ENCODE data around the gene SLC6A19. TPM values are rescaled to one million over a fixed set of nuclear protein-coding genes. Genes with fewer than 3 reads are reported as not detected.

SLC6A19 gene
- total and polyA plus RNA-seq, 2 donors (not counting 1 experiment from before 2014, with no cell fraction given): not detected

DNA sequence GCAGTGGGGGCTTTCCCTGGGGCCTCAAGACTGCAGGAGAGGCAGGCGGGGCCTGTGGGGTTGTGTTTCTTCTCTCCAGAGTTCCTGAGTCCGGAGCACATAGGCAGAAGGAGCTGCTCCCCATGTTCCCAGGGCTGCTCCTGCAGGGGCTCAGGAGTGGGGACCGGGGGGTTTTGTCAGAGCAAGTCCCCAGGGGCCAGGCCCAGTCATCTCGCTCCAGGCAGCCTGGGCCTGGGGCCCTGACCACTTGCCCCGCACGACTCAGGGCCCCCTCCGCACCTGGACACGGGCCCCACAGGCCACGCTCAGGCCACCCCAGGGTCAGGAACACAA is 22.0 kb upstream of the SLC6A19 start:
- ChIA-PET POLR2A (no interaction called here), CTCF (no interaction called here)
- TF ChIP-seq, protein P1, sequence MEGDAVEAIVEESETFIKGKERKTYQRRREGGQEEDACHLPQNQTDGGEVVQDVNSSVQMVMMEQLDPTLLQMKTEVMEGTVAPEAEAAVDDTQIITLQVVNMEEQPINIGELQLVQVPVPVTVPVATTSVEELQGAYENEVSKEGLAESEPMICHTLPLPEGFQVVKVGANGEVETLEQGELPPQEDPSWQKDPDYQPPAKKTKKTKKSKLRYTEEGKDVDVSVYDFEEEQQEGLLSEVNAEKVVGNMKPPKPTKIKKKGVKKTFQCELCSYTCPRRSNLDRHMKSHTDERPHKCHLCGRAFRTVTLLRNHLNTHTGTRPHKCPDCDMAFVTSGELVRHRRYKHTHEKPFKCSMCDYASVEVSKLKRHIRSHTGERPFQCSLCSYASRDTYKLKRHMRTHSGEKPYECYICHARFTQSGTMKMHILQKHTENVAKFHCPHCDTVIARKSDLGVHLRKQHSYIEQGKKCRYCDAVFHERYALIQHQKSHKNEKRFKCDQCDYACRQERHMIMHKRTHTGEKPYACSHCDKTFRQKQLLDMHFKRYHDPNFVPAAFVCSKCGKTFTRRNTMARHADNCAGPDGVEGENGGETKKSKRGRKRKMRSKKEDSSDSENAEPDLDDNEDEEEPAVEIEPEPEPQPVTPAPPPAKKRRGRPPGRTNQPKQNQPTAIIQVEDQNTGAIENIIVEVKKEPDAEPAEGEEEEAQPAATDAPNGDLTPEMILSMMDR (IDR thresholded peaks at IDR 0.05): no peak
- no peak for TF ChIP-seq EZH2 (IDR thresholded peaks at IDR 0.05; ENCODE audit: borderline replicate concordance, insufficient read depth, low read depth, low read length, poor library complexity, severe bottlenecking)
- H3K27ac Mint-ChIP-seq: no peak overlapping the region
- peaks cover 0 to 4% (median 0%) of the 10 kb centered on the region in 3 donors for H3K9me3 ChIP-seq (ENCODE audit: control extremely low read depth in 1 of 3, control insufficient read depth in 2 of 3, insufficient read depth in 1 of 3, low read length in 2 of 3)
- H3K36me3 ChIP-seq (replicated peaks in 1 of 2; ENCODE audit: control extremely low read depth in 1 of 2, control insufficient read depth in 1 of 2, extremely low read depth in 1 of 2, insufficient read depth in 2 of 2, low read length in 1 of 2): no peaks in the 10 kb centered on the region
- WGBS (ENCODE audit: insufficient coverage): 92% methylated on average over 9 of the region's 9 CpGs
- no peaks in the 10 kb centered on the region for H3K9me3 Mint-ChIP-seq (ENCODE audit: insufficient read depth)
- H3K4me1 Mint-ChIP-seq: peaks cover under 1% of the 10 kb centered on the region
- no peak overlapping the region for H3K9ac ChIP-seq (ENCODE audit: low read length)
- H3K27me3 Mint-ChIP-seq: no peaks in the 10 kb centered on the region
- no peak overlapping the region for H3K4me2 ChIP-seq (replicated peaks; ENCODE audit: low read depth, low read length, poor library complexity, severe bottlenecking)
- no peaks in the 10 kb centered on the region for H4K20me1 ChIP-seq (ENCODE audit: control insufficient read depth, insufficient read depth, low read length, poor library complexity, severe bottlenecking)
- peaks cover 0 to 4% (median 0%) of the 10 kb centered on the region in 4 experiments for H3K27me3 ChIP-seq (replicated peaks in 1 of 4; ENCODE audit: control extremely low read depth in 1 of 4, control insufficient read depth in 3 of 4, insufficient read depth in 4 of 4, low read length in 3 of 4)
- H3K4me3 Mint-ChIP-seq: no peak overlapping the region
- no peaks in the 10 kb centered on the region for H3K4me1 ChIP-seq (ENCODE audit: control insufficient read depth in 2 of 2, insufficient read depth in 2 of 2, low read length in 2 of 2)
- no peak for DNase-seq
- H3K4me3 ChIP-seq (ENCODE audit: control extremely low read depth in 1 of 5, extremely low read depth in 1 of 5, insufficient read depth in 1 of 5, low read depth in 2 of 5, low read length in 4 of 5): no peak overlapping the region
- no peak for ATAC-seq (ENCODE audit: low read depth)
- intact Hi-C loops (cut with micrococcal nuclease): no loop called here
- H3K79me2 ChIP-seq (ENCODE audit: control insufficient read depth, insufficient read depth, low read length): no peaks in the 10 kb centered on the region
- no peak overlapping the region for H3K27ac ChIP-seq (ENCODE audit: low read length in 2 of 2)
- H2AFZ ChIP-seq (ENCODE audit: insufficient read depth, low read depth, low read length, poor library complexity, severe bottlenecking): no peak overlapping the region

DNA sequence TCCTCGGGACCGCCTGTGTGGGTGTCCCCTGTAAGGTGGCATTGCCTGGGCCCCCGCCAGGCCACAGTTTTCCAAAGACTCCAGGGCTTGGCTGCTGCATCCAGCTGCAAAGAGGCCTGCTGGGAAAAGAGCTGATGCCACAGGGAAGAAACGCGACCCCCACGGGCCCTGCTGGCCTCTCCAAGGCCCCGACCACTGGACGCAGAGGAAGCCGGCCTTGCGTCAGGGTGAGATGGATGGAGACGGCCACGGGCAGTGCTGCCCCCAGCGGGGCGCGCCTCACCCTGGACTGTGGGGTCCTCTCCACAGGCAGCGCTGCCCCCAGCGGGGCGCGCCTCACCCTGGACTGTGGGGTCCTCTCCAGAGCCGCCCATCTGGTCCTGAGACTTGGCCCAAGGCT is 21.3 kb upstream of the SLC6A19 start:
- H3K4me1 ChIP-seq (ENCODE audit: control insufficient read depth in 2 of 2, insufficient read depth in 2 of 2, low read length in 2 of 2): no peaks in the 10 kb centered on the region
- intact Hi-C loops (cut with micrococcal nuclease): no loop called here
- DNase-seq (no peak), ATAC-seq (ENCODE audit: low read depth) (no peak)
- no peak overlapping the region for H3K4me2 ChIP-seq (replicated peaks; ENCODE audit: low read depth, low read length, poor library complexity, severe bottlenecking)
- H3K79me2 ChIP-seq (ENCODE audit: control insufficient read depth, insufficient read depth, low read length): no peaks in the 10 kb centered on the region
- H3K4me3 Mint-ChIP-seq: no peak overlapping the region
- TF ChIP-seq, protein P1 (IDR thresholded peaks at IDR 0.05): no peak
- no peak for TF ChIP-seq EZH2 (IDR thresholded peaks at IDR 0.05; ENCODE audit: borderline replicate concordance, insufficient read depth, low read depth, low read length, poor library complexity, severe bottlenecking)
- H3K27me3 Mint-ChIP-seq: no peaks in the 10 kb centered on the region
- H3K9me3 ChIP-seq (ENCODE audit: control extremely low read depth in 1 of 3, control insufficient read depth in 2 of 3, insufficient read depth in 1 of 3, low read length in 2 of 3): no peaks in the 10 kb centered on the region
- ChIA-PET POLR2A (no interaction called here), CTCF (no interaction called here)
- H3K9ac ChIP-seq (ENCODE audit: low read length): no peak overlapping the region
- WGBS (ENCODE audit: insufficient coverage): 93% methylated on average over 20 of the region's 20 CpGs
- no peaks in the 10 kb centered on the region for H4K20me1 ChIP-seq (ENCODE audit: control insufficient read depth, insufficient read depth, low read length, poor library complexity, severe bottlenecking)
- no peaks in the 10 kb centered on the region for H3K9me3 Mint-ChIP-seq (ENCODE audit: insufficient read depth)
- H3K4me1 Mint-ChIP-seq: no peaks in the 10 kb centered on the region
- H3K27me3 ChIP-seq (replicated peaks in 1 of 4; ENCODE audit: control extremely low read depth in 1 of 4, control insufficient read depth in 3 of 4, insufficient read depth in 4 of 4, low read length in 3 of 4): no peaks in the 10 kb centered on the region
- no peak overlapping the region for H3K27ac Mint-ChIP-seq
- H3K36me3 ChIP-seq (replicated peaks in 1 of 2; ENCODE audit: control extremely low read depth in 1 of 2, control insufficient read depth in 1 of 2, extremely low read depth in 1 of 2, insufficient read depth in 2 of 2, low read length in 1 of 2): no peaks in the 10 kb centered on the region
- no peak overlapping the region for H3K27ac ChIP-seq (ENCODE audit: low read length in 2 of 2)
- no peak overlapping the region for H2AFZ ChIP-seq (ENCODE audit: insufficient read depth, low read depth, low read length, poor library complexity, severe bottlenecking)
- H3K4me3 ChIP-seq (ENCODE audit: control extremely low read depth in 1 of 5, extremely low read depth in 1 of 5, insufficient read depth in 1 of 5, low read depth in 2 of 5, low read length in 4 of 5): no peak overlapping the region

All from B cell (primary cell).